HG03378 (cell line): ENCODE data around the gene ATIC.

Experiments
- ATAC-seq: cut with Tn5 transposase; IDR thresholded peaks from one replicate; pipeline ENCODE4 v1.9.1; 2021; ENCODE audit warnings: mild to moderate bottlenecking, moderate library complexity; ENCODE audit not compliant: unreplicated experiment

Gene ATIC

DNA sequence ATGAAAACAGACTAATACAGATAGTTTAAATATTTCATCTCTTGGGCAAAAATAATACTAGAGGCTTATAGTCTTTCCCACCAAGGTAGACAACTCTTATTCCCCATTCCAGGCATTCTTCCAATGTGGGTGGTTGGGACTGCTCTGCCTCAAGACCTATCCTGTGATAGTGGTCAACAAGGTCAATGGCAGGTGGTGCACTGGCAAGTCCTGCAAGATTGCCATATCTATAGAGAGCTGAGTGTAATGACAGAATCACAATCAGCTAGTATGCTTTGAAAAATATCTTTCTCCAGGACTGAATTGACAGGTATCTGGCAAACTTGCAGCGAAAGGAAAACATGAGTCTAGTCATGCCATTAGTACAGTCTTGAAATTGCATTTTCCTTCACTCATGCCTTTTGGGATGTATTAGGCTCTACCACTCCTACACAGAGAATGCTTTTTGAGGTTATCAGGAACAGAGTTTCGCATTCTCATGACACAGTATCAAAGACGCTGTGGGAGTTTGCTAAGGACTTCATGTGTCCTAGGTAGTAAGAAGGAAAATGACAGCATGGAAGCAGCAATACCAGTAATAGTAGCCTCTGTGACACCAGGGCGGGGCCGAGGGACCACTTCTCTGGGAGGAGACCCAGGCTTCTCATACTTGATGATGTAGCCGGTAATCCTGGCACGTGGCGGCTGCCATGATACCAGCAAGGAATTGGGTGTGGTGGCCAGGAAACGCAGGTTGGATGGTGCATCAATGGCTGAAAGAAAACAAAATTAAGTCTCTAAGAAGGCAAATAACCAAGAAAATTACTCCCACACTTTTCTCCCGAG is 63.0 kb downstream of the ATIC start:
- ATAC-seq, result no peak

DNA sequence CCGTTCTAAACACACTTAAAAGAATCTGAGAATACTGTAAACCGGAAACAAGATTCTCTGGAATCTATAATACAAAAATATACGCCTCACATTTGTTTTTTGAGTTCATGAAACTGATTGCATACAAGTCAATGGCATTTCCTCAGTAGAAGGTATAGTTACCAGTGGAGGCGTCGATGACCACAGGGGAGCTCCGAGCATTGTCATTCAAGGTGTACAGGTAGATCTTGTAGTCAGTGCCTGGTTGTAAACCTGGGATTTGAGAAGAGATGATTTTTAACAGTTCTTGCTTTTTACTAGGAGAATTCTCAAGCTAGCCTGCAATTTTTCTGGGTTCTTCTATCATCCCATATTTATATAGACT is 63.6 kb downstream of the ATIC start:
- no peak for ATAC-seq

DNA sequence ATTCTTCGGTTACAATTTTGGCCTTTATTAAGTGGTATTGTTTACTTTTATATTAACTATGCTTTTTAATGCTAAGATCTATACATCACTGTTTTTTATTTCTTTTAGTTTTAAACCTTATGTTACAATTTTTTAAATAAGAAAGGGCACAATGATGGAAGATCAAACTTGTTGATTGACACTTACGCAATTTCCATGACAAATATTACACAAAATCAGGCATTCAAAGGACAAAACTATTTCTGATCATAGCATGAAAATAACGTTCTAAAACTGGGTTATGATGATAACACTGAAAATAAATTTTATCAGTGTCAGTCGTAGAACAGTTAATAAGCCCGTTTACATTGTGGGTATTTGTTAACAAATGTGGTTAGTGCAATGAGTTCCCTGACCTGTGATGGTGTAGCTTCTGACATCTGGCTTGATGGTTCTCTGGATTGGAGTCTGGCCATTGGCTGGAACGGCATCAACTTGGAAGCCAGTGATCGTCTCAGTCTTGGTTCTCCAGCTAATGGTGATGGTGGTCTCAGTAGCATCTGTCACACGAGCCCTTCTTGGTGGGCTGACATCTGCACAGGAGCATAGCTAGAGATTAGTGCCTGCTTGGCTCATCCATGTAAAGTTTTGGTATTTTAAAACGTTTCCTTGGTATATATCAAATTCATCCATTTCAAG is 64.4 kb downstream of the ATIC start:
- ATAC-seq, result no peak

DNA sequence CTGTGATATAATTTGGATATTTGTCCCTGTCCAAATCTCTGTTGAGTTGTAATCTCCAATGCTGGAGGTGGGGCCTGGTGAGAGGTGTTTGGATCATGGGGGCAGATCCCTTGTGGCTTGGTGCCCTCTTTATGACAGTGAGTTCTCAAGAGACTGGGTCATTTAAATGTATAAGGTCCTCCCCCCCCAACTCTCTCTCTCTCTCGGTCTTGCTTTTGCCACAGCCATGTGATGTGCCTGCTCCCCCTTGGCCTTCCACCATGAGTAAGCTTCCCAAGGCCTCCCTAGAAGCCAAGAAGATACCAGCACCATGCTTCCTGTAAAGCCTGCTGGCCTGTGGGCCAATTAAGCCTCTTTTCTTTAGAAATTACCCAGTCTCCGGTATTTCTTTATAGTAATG is 65.4 kb downstream of the ATIC start:
- no peak for ATAC-seq

DNA sequence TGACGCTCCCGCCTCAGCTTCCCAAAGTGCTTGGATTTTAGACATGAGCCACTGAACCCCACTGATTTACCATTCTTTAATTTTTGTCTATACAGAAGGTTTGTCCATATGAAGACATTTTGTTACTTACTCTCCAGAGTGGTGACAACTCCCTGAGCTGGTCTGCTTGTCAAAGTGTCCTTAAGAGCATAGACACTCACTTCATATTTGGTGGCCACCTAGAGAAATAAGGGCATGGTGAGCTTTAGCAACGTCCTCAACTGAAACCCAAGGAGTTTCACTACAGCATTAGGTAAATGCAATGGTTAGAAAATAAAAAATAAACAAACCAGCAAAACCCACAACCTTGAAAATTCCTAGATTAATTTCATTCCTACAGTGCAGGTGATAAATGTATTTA is 66.2 kb downstream of the ATIC start:
- ATAC-seq, result no peak

DNA sequence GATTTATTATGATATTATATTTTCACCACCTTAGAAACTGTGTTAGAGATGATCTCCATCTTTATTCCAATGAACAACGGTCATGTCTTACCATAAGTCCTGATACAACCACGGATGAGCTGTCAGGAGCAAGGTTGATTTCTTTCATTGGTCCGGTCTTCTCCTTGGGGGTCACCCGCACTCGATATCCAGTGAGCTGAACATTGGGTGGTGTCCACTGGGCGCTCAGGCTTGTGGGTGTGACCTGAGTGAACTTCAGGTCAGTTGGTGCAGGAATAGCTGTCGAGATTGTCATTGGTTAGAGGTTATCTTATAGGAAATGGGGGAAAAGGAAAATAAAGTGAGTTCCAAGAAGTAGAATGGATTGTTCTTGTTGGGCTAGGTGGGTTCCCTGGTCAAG is 67.2 kb downstream of the ATIC start:
- no peak for ATAC-seq

DNA sequence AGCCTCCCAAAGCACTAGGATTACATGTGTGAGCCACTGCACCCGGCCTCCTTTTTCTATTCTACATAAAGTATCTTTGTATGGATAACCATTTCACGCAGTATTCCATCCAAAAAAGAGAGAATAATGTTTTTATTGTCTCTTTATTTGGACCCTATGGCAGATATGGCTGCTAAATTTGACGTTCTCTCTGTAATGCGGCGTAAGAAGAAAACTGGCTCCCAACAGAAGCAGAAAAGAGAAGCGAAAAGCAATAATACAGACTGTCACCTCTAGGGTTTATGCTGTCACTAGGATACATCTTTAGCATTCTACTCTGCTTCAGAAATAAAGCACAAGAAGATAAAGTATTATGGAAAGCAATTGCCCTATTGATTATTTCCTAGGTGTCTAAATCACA is 68.1 kb downstream of the ATIC start:
- no peak for ATAC-seq

DNA sequence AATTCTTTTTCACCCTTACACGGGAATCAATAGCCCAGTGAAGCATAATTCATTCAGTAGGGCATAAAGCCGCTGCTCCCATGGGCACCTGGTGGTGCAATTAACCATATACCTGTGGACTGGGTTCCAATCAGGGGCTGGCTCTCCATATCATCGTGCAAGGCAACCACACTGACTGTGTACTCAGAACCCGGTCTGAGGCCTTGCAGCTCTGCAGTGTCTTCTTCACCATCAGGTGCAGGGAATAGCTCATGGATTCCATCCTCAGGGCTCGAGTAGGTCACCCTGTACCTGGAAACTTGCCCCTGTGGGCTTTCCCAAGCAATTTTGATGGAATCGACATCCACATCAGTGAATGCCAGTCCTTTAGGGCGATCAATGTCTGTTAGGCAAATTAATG is 68.8 kb downstream of the ATIC start:
- no peak for ATAC-seq

DNA sequence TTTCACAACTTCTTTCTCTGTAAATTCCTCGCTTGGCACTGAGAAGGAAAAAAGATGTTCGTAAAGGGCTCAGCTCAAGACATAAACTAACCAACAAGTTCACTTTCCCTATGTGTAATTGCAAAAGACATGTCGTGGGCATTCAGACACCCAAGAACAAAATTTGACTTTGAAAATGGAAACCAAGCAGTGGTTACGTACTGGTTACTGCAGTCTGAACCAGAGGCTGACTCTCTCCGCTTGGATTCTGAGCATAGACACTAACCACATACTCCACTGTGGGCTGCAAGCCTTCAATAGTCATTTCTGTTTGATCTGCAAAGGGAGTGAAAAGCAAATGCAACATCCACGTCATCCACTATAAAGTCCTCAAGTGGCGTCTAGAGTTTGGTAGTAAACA is 70.2 kb downstream of the ATIC start:
- ATAC-seq, result no peak

DNA sequence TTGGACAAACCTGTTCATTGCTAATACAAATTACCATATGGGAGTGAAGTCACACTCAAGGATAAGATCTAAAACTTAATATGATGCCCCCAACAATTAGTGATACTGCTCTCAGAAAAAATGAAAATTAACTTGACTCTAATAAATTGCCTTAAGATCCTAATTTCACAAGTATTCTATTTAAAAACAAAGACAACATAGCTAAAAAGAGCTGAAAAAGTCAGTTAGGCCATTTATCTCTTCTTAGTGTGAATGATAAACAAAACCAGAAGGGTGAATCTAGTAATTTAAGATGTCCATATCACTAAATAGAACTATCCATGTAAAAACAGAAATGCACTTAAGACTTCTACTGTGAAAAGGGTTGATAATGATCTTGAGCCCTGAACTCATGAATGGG is 70.6 kb downstream of the ATIC start:
- no peak for ATAC-seq

DNA sequence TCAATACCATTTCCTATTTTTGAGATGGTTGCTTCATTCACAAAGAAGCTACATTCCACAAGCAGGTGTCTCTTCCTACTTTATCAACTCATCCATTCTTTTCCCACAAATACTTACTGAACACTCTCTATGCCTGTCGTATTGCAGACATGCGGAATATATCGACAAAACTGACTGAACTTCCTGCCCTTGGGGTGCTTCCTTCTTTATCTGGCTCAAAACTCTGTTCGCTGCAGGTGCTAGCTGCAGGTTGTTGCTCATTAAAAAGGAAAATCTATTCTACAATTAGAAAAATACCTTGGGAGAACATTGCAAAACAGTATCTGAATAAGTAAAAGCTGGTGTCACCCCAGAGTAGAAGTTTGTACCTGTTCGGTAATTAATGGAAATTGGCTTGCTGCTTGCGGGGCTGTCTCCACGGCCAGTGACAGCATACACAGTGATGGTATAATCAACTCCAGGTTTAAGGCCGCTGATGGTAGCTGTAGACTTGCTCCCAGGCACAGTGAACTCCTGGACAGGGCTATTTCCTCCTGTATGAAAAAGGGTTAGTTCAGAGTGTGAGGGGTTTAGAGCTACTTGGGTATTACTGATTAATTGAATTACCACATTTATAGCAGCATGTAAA is 71.9 kb downstream of the ATIC start:
- ATAC-seq, result no peak

DNA sequence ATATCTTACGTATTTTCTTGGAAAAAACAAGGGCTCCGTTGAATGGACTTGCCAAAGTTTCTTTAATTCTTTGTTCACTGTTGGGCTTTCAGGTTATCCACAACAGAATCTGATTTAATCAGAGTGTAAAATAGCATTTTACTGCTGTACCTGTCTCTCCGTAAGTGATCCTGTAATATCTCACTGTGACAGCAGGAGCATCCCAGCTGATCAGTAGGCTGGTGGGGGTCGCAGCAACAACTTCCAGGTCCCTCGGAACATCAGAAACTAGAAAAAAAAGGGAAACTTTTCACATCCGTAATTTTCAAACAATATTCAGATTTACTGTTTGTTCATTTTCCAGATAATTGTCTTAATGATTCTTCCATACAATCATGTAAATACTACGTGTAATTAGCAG is 72.9 kb downstream of the ATIC start:
- ATAC-seq, result no peak

DNA sequence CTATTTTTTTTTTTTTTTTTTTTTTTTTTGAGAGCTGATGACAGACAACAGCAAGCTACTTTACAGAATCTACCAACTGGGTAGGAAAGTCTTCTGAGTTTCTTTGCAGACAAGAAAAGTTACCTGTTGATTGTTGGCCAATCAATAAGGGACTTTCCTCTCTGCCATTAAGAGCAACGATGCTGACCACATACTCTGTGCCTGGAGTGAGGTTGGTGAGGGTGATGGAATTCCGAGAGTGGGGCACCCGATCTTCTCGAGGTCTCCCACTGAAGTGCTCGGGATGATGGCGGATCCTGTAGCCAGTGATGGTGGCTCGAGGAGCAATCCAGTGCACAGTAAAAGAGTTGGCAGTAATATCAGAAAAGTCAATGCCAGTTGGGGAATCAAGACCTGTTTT is 74.7 kb downstream of the ATIC start:
- ATAC-seq, result no peak

DNA sequence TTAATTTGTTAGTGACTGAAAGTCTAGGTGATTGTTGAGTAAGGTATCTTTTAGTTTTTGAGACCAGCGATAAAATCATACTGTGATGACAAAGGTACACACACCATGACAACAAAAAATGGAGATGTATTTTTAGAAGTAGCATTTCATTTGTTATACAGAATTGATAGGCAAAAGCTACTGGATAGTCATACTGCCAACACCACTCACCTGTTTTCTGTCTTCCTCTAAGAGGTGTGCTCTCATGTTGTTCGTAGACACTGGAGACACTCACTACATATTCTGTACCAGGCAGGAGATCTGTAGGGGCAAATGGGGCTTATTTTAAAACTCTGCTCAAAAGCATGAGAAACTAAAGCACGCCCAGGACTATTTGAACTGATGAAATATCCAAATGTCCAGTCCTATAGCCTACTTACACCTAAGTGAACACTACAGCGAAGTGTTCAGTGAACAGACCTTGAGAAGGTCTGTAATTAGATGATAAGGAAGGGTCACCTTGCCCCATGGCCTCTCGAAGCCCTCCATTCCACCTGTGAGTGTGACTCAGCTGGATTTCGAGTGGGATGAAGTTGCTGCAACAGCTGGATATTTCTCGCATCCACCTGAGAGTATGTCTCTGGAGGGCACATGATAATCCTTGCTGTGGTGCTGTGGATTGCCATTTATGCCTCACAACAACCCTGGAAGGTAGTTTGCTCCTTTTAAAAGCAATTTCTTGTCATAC is 76.3 kb downstream of the ATIC start:
- ATAC-seq, result no peak

DNA sequence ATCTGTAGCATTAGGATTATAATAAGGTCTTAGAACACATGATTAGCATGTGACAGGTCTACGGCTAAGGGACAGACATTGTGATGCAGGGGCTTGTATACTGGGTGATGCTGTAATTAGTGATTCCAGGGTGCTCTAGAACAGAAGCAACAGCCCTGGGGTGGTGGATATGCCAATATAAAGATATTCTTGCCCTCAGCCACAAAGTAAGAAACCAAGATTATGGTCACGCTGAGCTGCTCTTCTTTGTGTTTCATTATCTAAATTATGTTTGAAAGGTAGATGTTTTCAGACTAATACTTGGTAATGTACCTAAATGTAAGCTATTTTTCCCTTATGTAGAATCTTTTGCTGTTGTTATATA is 78.7 kb downstream of the ATIC start:
- no peak for ATAC-seq

DNA sequence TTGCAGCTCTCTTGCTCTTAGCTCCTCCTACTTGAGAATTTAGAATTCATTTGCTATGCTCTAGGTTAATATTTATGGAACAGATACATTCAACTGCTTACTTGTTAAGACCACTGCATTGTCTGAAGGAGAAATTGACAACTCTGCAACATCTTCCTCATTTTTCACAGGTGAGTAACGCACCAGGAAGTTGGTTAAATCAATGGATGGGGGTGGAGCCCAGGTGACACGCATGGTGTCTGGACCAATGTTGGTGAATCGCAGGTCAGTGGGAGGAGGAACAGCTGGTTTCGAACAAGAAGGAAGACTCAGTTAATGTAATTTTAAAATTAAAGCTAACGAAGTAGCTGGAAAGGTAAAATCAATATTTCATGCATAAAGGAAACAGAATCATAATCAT is 79.7 kb downstream of the ATIC start:
- no peak for ATAC-seq

DNA sequence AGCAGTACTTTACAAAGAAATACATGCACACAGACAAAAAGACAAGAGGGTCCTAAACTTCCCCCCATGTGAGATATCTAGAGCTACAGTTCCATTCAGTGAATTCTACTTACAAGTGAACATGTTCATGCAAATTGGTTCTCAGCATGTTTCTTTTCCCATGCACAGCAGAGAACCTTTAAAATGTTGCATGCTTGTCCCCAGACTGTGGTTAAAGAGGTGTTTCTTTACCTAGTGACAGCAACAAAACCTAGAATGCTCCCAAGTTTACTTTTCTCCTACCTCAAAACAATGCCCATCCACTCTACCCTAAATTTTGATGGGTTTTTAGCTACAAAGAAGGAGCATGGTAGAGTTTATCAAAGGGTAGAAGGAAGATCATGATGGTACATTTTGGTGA is 80.3 kb downstream of the ATIC start:
- ATAC-seq, result no peak

DNA sequence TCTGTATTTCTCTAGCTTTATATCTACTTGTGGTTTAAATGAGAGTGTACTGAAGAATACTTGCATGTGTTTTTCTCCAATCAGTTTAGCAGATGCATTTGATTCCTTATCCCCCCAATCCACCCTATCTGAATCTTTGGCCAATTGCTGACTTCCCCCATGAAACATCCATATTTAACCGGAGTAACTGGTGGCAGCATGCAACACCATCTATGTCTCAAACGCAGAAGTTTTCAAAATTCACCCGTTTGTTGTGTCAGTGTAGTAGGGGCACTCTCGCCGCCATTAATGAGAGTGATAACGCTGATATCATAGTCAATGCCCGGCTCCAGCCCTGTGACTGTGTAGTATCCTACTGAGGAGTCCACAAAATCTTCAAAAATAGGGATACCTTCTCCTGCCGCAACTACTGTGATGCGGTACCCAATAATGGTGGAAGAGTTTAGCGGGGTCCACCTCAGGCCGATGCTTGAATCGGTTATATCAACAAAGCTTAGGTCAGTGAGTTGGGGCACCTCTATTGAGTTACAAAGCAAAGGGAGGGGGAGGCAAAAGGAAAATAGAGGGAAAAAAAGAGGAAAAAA is 80.9 kb downstream of the ATIC start:
- no peak for ATAC-seq

DNA sequence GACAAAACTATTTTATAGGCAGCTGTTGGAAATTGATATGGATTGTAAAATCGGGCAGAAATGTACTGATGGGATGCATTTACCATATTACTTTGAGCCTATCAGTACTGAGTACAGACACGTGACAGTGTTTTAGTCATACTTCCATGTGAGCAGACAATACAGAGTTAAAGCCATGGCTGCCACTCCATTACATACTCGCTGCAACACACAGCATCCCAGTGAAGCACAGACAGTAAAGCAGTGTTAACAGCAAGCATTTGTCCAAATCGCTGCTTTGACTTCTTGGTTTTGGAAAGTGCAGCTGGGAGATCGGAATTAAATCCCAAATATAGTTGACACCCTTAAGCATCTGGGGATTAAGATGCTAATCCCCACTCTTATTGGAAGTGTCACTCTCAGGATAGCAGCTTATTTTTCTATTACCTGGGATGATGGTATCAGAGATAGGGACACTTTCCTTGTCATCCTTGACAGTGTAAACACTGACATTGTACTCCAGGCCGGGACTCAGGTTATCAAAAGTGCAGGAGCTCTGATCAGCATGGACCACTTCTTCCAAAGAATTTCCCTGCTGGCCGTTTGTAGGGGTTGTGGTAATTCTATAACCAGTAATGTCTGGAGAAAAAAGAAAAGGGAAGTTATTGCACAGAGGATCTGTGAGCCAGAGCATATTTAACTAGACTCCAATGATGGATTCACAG is 82.4 kb downstream of the ATIC start:
- ATAC-seq, result no peak

DNA sequence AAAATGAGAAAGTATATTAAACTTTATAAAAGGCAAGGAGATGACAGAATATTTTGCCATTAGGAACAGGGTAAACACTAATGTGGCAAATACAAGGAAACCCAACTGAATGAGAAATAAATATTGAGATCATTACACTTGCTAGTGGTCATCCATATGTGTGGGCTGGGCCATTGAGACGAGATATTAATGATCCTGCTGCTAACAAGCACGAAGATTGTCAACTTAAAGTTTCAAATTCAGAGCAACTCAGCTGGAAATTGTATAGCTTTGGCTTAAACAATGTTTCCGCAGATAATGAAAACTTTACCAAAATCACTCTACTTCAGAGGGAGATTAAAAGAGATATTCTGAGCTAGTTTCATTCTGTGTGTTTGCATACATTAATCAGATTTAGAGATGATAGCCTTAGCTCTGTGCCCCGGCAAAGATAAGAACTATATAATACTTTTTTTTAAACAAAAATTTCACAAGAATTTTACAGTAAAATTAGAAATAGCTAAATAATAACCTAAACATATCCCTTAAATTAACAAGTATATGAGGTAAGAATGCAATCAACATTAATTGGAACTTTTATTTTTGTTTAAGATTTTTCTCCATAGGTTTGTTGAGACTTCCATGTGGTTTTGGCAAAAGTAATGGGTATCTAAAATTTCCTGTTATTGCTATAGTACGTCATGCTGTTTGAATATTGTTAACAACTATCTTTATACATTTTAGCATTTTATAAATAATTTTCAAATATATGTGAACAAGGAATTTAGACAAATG is 84.0 kb downstream of the ATIC start:
- no peak for ATAC-seq
